Glutamatergic neuron (in vitro differentiated cells): ENCODE results near the gene SLC45A2. TPM values are rescaled to one million over a fixed set of nuclear protein-coding genes. Genes with fewer than 3 reads are reported as not detected.
"Not testable (repeated sequence)": the region's sequence is repeated elsewhere in the genome, so short reads cannot be mapped to it uniquely, and the experiment has no call there.

Experiments used
- DNase-seq: peaks from one replicate; pipeline ENCODE4 v3.0.0; 2022
- H3K27ac Mint-ChIP-seq: one replicate; pipeline ENCODE4 v1.8.0; 2020; ENCODE audit warnings: mild to moderate bottlenecking, mixed read lengths, inconsistent platforms; ENCODE audit not compliant: unreplicated experiment
- H3K27me3 Mint-ChIP-seq: one replicate; pipeline ENCODE4 v1.8.0; 2020; ENCODE audit warnings: mild to moderate bottlenecking, moderate library complexity, mixed read lengths, inconsistent platforms; ENCODE audit not compliant: unreplicated experiment
- H3K36me3 Mint-ChIP-seq: one replicate; pipeline ENCODE4 v1.8.0; 2020; ENCODE audit warnings: mild to moderate bottlenecking, mixed read lengths, inconsistent platforms; ENCODE audit not compliant: unreplicated experiment
- H3K4me1 Mint-ChIP-seq: one replicate; pipeline ENCODE4 v1.8.0; 2020; ENCODE audit warnings: mild to moderate bottlenecking, low read depth, mixed read lengths, inconsistent platforms; ENCODE audit not compliant: unreplicated experiment
- H3K4me3 Mint-ChIP-seq: one replicate; pipeline ENCODE4 v1.8.0; 2020; ENCODE audit warnings: mild to moderate bottlenecking, mixed read lengths, inconsistent platforms; ENCODE audit not compliant: unreplicated experiment
- H3K9me3 Mint-ChIP-seq: one replicate; pipeline ENCODE4 v1.8.0; 2020; ENCODE audit warnings: mild to moderate bottlenecking, moderate library complexity, mixed read lengths, inconsistent platforms; ENCODE audit not compliant: unreplicated experiment
- CTCF ChIP-seq: fragments of 200-600 bp; sonication (generic); IDR thresholded peaks from one replicate; pipeline ENCODE4 v1.5.0; 2021; ENCODE audit not compliant: partially characterized antibody, unreplicated experiment
- total RNA-seq: library from RNA; stranded (reverse); fragmentation: NEBNext Ultra II Directional; extraction: Animal tissue kit (Norgen Biotek cat#: 25700); gene quantifications from one replicate; pipeline ENCODE4 v1.2.1, GENCODE V29; 2021; ENCODE audit not compliant: unreplicated experiment

SLC45A2 gene
- total RNA-seq, 1 donor from 2014 or later = 0.76 TPM

DNA sequence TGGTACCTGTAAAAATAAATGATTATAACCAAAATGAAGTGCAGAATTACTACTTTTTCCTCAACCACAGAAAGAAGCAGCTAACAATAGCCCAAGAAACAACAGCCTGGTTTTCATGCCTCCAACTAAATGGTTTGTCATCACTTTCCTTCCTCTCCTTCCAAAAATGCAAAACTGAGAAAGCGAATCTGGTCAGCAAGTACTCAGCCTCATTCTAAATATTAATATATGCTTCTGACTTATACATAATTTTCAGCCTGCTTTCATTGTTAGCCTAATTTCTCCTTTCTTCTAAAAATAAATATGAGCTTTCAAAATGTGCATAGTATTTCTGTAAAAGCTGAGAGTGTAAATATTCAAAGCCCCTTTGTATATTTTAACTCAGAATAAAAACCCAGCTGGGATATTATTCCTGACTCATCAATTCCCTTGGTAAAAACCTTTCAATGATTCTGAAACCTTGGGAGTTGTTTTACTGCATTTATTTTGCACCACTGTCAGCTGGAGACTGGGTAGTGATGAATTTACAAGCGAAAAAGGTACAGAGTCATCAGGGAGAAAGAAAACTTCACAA lies 26.8 kb downstream of the SLC45A2 start:
- H3K36me3 Mint-ChIP-seq = no peaks in the 10 kb centered on the region
- peaks cover 2% of the 10 kb centered on the region for H3K9me3 Mint-ChIP-seq
- no peak overlapping the region for H3K27ac Mint-ChIP-seq
- TF ChIP-seq CTCF = no peak
- no peak overlapping the region for H3K4me3 Mint-ChIP-seq
- no peaks in the 10 kb centered on the region for H3K27me3 Mint-ChIP-seq
- no peak for DNase-seq
- H3K4me1 Mint-ChIP-seq = no peaks in the 10 kb centered on the region

DNA sequence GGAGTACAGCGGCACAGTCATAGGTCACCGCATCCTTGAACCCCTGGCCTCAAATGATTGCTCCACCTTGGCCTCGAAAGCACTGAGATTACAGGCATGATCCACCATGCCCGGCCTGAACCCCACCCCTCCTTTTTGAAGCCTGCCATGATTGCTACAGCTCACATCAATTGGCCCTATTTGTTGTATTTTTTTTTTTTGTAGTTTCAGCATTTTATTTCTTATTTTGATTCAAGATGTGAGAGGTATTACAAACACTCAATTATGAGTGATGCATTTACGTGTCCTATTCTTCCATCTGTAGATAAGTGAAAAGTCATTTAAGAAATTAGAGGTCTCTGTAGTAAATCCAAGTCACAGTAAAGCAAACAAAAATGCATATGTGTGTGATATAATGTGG lies 32.3 kb downstream of the SLC45A2 start:
- DNase-seq, H3K27ac Mint-ChIP-seq, H3K36me3 Mint-ChIP-seq, H3K4me1 Mint-ChIP-seq, H3K9me3 Mint-ChIP-seq, H3K27me3 Mint-ChIP-seq, H3K4me3 Mint-ChIP-seq: not testable (repeated sequence)

DNA sequence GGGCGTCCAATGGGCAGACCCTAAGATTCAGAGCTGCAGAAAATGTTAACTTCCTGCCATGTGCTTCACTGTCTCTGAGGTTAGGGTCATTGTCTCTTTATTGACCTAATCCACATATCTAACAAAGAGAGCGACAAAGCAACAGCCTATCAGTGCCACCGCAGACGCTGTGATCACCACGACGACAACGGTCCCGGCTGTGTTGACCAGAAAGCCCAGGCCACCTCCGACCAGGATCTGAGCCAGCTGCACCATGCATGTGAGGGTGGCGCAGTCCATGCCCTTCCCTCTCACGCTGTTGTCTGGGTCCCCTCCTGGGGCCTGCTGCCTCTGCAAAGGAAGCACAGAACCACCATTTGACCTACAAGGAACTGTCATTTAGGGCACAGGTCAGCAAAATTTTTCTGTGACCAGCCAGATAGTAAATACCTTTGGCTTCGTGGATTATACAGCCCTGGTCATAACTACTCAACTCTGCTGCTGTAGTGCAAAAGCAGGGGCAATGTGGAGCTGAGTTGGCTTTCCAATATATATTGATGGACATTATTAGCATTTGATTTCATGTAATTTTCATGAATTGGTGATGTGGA lies 39.9 kb downstream of the SLC45A2 start:
- Mint-ChIP-seq H3K4me3 (no peak overlapping the region), H3K4me1 (peaks cover 9% of the 10 kb centered on the region), H3K27ac (no peak overlapping the region), H3K27me3 (no peaks in the 10 kb centered on the region), H3K9me3 (peaks cover 2% of the 10 kb centered on the region), H3K36me3 (no peaks in the 10 kb centered on the region)
- no peak for TF ChIP-seq CTCF
- DNase-seq = no peak

GRCh38 chr5:33941090-33941489 lies 43.4 kb downstream of the SLC45A2 start:
- H3K36me3 Mint-ChIP-seq = no peaks in the 10 kb centered on the region
- H3K4me3 Mint-ChIP-seq = peak overlapping the region; percentile 23
- no peak for DNase-seq
- peaks cover 3% of the 10 kb centered on the region for H3K27me3 Mint-ChIP-seq
- no peak overlapping the region for H3K27ac Mint-ChIP-seq
- H3K4me1 Mint-ChIP-seq = peaks cover 13% of the 10 kb centered on the region
- H3K9me3 Mint-ChIP-seq = peaks cover 5% of the 10 kb centered on the region
- TF ChIP-seq CTCF = no peak

GRCh38 chr5:33939556-33940262 lies 44.8 kb downstream of the SLC45A2 start:
- H3K27ac Mint-ChIP-seq = no peak overlapping the region
- peaks cover 17% of the 10 kb centered on the region for H3K4me1 Mint-ChIP-seq
- peaks cover 6% of the 10 kb centered on the region for H3K9me3 Mint-ChIP-seq
- H3K4me3 Mint-ChIP-seq = no peak overlapping the region
- TF ChIP-seq CTCF = no peak
- H3K36me3 Mint-ChIP-seq = no peaks in the 10 kb centered on the region
- DNase-seq = no peak
- peaks cover 7% of the 10 kb centered on the region for H3K27me3 Mint-ChIP-seq
